Middle frontal gyrus (tissue), 1 donor: Measurements from ENCODE around the gene ADAR.

Source experiments
- DNase-seq: peaks from one replicate; pipeline ENCODE4 v3.0.0-alpha.2; 2015; ENCODE audit warnings: low spot score; ENCODE audit errors: extremely low spot score

ADAR gene

DNA sequence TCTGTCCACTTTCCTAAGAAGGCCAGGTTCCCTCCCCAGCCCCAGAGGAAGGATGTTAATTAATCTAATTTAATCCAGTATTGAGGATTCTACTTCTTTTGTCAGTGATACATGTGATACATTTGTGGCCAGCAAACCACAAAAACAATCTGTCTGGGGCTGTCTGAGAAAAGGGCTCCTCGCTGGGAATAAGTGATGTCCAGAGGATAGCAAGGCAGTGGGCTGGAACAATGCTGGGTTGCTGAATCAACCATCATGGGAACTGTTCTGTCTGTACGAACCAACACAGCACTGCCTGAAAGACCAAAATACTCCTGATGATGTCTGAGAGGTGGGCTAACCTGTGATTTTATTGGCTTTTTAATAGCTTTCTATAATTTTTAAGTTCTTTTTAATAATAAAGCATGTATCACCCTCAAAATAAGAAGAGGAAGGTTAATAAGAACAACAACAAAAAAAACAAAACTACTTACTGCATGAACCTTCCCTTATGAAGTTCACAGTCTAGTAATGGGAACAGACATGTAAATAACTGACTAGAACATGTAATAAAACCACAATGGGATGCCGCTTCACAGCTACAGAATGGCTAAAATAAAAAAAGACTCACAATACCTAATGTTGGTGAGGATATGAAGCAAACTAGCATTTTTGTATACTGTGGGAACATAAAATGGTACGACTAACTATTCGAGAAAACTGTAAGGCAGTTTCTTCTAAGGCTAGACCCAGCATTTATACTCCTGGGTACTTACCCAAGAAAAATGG, 11.4 kb upstream of the ADAR start:
- DNase-seq: no peak

GRCh38 chr1:154616659-154617345, 8.8 kb upstream of the ADAR start:
- no peak for DNase-seq

GRCh38 chr1:154615411-154615810, 7.4 kb upstream of the ADAR start:
- no peak for DNase-seq

- DNase-seq: no peak
Observed at GRCh38 chr1:154614901-154615300, 6.9 kb upstream of the ADAR start.

DNA sequence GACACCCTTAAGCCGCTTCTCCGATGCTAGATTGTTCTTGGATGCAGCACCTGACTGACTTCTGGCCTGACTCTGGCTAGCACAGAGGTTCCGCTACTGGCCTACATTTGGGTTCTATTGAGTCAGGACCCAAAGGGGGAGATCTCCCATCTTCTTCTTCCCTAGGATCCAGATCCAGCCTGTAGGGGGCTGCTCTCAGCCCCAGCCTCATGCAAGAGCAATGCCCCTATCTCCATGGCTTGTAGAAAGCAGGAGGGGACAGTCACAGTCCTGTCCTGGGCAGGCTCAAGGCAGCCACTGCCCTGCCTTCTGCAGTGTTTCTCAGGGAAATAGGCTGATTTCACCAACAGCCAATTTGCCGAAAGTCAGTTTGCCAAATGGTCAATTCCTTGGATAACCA, 6.3 kb upstream of the ADAR start:
- DNase-seq: no peak

DNA sequence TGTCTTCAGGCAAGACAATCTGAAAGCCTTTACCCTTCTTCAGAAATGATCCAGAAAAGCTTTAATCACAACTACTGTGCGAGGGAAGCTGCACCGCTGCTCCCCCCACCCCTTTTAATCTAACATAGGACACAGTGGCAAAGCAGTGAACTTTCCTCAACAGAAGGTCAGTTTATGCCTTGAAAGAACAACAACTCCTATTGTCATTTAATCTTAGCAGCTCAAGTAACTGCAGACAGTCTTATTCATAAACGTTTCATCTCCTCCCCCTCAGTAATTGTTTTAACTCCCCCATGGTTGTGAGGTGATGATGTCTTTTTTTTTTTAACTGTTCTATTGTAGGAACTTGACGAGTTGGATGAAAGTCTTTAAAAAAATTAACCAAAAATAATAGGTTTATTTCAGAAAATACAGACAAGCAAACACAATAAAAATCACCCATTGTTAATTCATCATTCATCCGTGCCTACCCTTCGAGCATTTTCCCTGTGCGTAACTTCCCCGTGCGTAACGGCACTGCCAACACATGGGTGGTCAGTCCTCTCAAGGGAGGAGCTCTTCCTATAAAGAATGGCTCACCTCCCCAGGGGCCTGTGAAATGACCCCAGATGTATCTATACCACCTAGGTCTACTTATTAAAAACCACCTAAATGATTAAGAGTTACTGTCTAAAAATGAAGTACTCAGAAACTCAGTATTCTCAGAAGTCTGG, 3.3 kb upstream of the ADAR start:
- DNase-seq: no peak

DNA sequence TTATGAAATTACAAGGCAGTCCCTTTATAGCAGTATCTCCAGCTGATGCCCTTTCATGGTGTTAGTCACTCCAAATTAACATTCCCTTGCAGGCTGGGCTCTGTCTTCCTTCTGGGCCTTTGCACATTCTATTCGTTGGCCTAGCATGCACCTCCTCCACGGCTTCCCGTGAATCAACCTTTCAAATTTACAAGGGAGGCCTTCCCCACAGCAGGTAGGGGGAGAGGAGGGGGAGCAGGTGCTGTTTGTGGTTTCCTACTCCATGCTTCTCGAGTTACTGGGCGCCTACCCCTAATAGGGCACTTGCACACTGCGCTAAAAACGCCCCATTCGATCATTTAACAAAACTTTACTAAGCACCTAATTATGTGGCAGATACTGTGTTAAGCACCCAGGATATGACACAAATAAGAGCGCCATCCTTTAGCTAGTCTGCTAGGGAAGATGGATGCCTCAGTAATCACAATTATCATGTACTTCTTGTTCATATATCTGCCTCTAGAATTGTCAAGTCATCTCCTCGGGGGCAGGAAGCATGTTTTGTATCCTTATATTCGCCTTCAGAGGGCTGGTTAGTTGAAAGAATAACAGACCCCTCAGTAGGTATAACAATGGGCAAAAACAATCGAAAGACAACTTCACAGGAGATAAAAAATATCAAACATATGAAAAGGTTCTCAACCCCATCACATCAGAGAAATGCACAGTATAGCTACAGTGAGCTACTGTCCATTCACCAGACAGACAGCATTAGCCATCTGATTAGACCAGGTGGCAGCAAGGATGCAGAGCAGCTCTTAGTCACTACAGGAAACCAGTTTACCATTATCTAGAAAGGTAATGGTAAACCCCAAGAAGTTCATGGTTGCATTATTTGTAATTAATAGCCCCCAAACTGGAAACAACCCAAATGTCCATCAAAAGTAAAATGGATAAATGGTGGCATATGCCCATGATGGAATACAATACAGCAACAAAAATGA, 1.7 kb upstream of the ADAR start:
- no peak for DNase-seq

DNA sequence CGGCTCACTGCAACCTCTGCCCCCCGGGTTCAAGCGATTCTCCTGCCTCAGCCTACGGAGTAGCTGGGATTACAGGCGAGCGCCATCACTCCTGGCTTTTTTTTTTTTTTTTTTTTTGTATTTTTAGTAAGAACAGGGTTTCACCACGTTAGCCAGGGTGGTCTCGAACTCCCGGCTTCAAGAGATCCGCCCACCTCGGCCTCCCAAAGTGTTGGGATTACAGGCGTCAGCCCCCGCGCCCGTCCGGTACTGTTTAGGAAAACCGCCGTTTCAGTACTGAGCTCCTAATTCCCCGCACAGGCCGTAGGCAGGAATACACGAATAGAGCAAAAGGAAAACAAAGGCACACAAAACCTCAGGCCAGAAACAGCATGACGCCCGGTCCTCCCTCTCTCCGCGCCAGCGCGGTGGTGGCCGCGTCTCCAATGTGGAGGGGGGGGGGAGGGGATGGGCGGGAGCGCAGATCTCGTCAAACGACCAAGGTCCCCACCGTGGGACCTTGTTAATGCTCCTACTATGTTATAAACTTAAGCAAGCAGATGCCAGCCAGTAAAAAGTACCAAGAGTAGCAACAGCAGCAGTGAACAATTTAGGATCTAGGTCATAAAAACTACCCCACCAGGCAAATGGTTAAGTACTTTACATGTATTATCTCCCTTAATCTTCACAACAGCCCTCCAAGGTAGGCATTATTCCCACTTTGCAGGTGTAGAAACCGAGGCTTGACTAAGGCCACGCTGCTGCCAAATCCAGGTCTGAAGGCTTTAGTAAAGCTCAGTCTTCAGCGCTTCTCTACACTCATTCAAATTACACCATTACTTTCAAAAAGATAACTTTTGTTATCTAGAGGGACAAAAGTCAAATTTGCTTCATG, 648 bp upstream of the ADAR start:
- no peak for DNase-seq

DNA sequence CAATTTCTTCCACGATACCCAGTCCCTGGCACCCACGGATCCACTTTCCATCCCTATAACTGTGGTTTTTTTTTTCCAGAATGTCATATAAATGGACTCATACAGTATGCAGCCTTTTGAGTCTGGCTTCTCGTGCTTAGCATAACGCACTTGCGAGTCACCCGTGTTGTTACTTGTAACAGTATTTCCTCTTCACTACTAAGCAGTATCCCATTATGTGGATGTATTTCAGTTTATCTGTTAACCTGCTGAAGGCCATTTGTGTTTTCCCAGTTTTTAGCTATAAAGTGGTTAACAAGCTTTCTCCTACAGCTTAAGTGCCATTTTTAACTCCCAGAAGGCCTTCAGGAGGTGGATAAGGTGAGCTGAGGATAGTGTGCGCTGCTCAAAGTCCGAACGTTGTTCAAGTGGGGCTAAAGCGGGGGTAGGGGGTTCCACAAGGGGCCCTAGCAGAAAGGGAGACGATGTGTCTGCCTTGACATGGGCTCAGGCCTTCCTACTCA, 829 bp downstream of the ADAR start:
- no peak for DNase-seq

GRCh38 chr1:154605534-154605933, 2.5 kb downstream of the ADAR start:
- DNase-seq: no peak

- no peak for DNase-seq
Observed at GRCh38 chr1:154603317-154603716, 4.7 kb downstream of the ADAR start.

GRCh38 chr1:154599658-154600057, 8.3 kb downstream of the ADAR start:
- no peak for DNase-seq

GRCh38 chr1:154598871-154599635, 8.9 kb downstream of the ADAR start:
- no peak for DNase-seq

- DNase-seq: no peak
Observed at GRCh38 chr1:154595621-154596020, 12.4 kb downstream of the ADAR start.

- DNase-seq: no peak
Observed at GRCh38 chr1:154594811-154595210, 13.2 kb downstream of the ADAR start.

- DNase-seq: no peak
Observed at GRCh38 chr1:154593390-154593789, 14.6 kb downstream of the ADAR start.

DNA sequence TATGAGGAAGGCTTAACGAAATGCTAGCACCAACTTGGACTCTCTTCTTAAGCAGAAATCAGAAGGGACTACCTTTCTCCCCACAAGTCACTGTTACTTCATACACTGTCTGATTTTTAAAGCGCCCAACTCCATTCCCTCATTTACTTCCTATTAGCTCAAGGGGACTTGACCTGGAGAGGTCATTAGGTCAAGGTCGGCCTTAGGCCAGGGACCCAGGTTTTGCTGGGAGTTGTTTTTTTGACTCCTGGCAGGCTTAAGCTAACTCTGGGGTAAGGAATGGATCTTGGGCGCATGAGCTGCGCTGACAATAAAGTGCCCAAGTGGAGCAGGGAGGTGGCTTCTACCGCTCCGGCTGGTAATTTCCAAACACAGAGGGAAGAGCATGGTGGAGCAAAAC, 16.8 kb downstream of the ADAR start:
- no peak for DNase-seq

GRCh38 chr1:154590756-154591155, 17.2 kb downstream of the ADAR start:
- no peak for DNase-seq

GRCh38 chr1:154589780-154590179, 18.2 kb downstream of the ADAR start:
- DNase-seq: no peak
